ENCODE measurements around the gene RUFY1. TPM values are rescaled to one million over a fixed set of nuclear protein-coding genes. Genes with fewer than 3 reads are reported as not detected.

RUFY1 gene
- total and polyA plus RNA-seq, 2 of the 13 experiments (the other 11 are each of a cell fraction or from before 2014, with no cell fraction given), result 19.9 to 31.9 TPM

- BruUV-seq (replicated peaks), result no TSS peak
- H3K27ac ChIP-seq (ENCODE audit: extremely low read length, insufficient read depth, low read length), result no peak overlapping the region
- CTCF ChIA-PET (ENCODE audit: low intra/inter-chr PET ratio, low total read pairs), result no interaction called here
These were observed 27.1 kb downstream of the RUFY1 start for GRCh38 chr5:179577286-179577960.

GRCh38 chr5:179585941-179586401 is 35.6 kb downstream of the RUFY1 start:
- intact Hi-C loops (cut with micrococcal nuclease; ENCODE audit: unreplicated experiment), result no loop called here
- no peaks in the 10 kb centered on the region for H3K4me1 ChIP-seq (ENCODE audit: insufficient read depth, low read length)
- POLR2A ChIA-PET, result no interaction called here
- H3K9me3 ChIP-seq (ENCODE audit: low read length), result no peaks in the 10 kb centered on the region
- no peak for FAIRE-seq
- DNase-seq (ENCODE audit: low spot score), result no peak
- ATAC-seq, result no peak
- H3K79me2 ChIP-seq (ENCODE audit: insufficient read depth, low read length), result no peaks in the 10 kb centered on the region
- H3K27me3 ChIP-seq (ENCODE audit: control insufficient read depth in 1 of 2, insufficient read depth in 2 of 2, low read length in 2 of 2), result no peaks in the 10 kb centered on the region
- H3K4me3 ChIP-seq (replicated peaks in 1 of 3; ENCODE audit: insufficient read depth in 1 of 3, low read depth in 2 of 3, low read length in 3 of 3), result no peak overlapping the region
- in situ Hi-C loops (cut with HindIII; ENCODE audit: extremely low pct_ligation_motif_present, low pct_unique_long_range_greater_than_20kb), result no loop called here
- 96% methylated on average over 8 of the region's 9 CpGs for WGBS (ENCODE audit: low lambda C conversion rate)
- H3K36me3 ChIP-seq (replicated peaks in 1 of 2; ENCODE audit: control insufficient read depth in 1 of 2, insufficient read depth in 2 of 2, low read length in 2 of 2), result peaks cover 21 to 39% of the 10 kb centered on the region in 2 experiments
- H3K9ac ChIP-seq (ENCODE audit: insufficient read depth, low read depth, low read length), result no peak overlapping the region
- H2AFZ ChIP-seq (ENCODE audit: low read length), result no peak overlapping the region
- BruUV-seq (replicated peaks), result no TSS peak
- CTCF ChIA-PET (ENCODE audit: low intra/inter-chr PET ratio, low total read pairs), result no interaction called here
- no peak overlapping the region for H3K27ac ChIP-seq (ENCODE audit: extremely low read length, insufficient read depth, low read length)
- H4K20me1 ChIP-seq (ENCODE audit: insufficient read depth, low read length), result no peaks in the 10 kb centered on the region
- H3K4me2 ChIP-seq (ENCODE audit: low read depth, low read length), result no peak overlapping the region
- no peak for TF ChIP-seq RFX1 (IDR thresholded peaks at IDR 0.05)
- TF ChIP-seq NCOA5 (CRISPR knock-in tag; IDR thresholded peaks at IDR 0.05), result no peak
- TF ChIP-seq LCORL (IDR thresholded peaks at IDR 0.05), result no peak
- TF ChIP-seq LCORL (CRISPR knock-in tag; IDR thresholded peaks at IDR 0.05), result no peak
- TF ChIP-seq KAT2B (IDR thresholded peaks at IDR 0.05; ENCODE audit: borderline replicate concordance, low read depth, low read length), result no peak
- no peak for TF ChIP-seq ZSCAN5A (CRISPR knock-in tag; IDR thresholded peaks at IDR 0.05; ENCODE audit: borderline replicate concordance)
- no peak for TF ChIP-seq DPF2 (CRISPR knock-in tag; IDR thresholded peaks at IDR 0.05; ENCODE audit: borderline replicate concordance, low read depth)
- TF ChIP-seq SETDB1 (CRISPR knock-in tag; IDR thresholded peaks at IDR 0.05; ENCODE audit: borderline replicate concordance), result no peak
- TF ChIP-seq ZNF10 (CRISPR knock-in tag; IDR thresholded peaks at IDR 0.05; ENCODE audit: borderline replicate concordance, low read depth), result no peak
- no peak for TF ChIP-seq SRSF1 (optimal IDR thresholded peaks at IDR 0.05; ENCODE audit: low read depth, low read length)
- no peak for TF ChIP-seq ZNF550 (CRISPR knock-in tag; IDR thresholded peaks at IDR 0.05; ENCODE audit: borderline replicate concordance)
- no peak for TF ChIP-seq SATB2 (CRISPR knock-in tag; IDR thresholded peaks at IDR 0.05)
- no peak for TF ChIP-seq ZNF672 (CRISPR knock-in tag; IDR thresholded peaks at IDR 0.05)
- TF ChIP-seq HOMEZ (CRISPR knock-in tag; IDR thresholded peaks at IDR 0.05; ENCODE audit: low read depth), result no peak

More at GRCh38 chr5:179577286-179577960, 27.1 kb downstream of the RUFY1 start:
- Histone ChIP-seq H3K27me3 (ENCODE audit: control insufficient read depth in 1 of 2, insufficient read depth in 2 of 2, low read length in 2 of 2) (no peaks in the 10 kb centered on the region; a peak in 1 of 5 replicates), H3K36me3 (replicated peaks in 1 of 2; ENCODE audit: control insufficient read depth in 1 of 2, insufficient read depth in 2 of 2, low read length in 2 of 2) (peaks cover 6 to 45% of the 10 kb centered on the region in 2 experiments), H3K4me3 (replicated peaks in 1 of 3; ENCODE audit: insufficient read depth in 1 of 3, low read depth in 2 of 3, low read length in 3 of 3) (no peak overlapping the region), H2AFZ (ENCODE audit: low read length) (no peak overlapping the region), H3K4me1 (ENCODE audit: insufficient read depth, low read length) (no peaks in the 10 kb centered on the region), H3K9ac (ENCODE audit: insufficient read depth, low read depth, low read length) (no peak overlapping the region), H4K20me1 (ENCODE audit: insufficient read depth, low read length) (0 out of 2 replicates have a peak, but pooled peaks cover 2% of the 10 kb centered on the region), H3K9me3 (ENCODE audit: low read length) (no peaks in the 10 kb centered on the region), H3K79me2 (ENCODE audit: insufficient read depth, low read length) (no peaks in the 10 kb centered on the region), H3K4me2 (ENCODE audit: low read depth, low read length) (no peak overlapping the region)
- no peak for FAIRE-seq
- TF ChIP-seq MED13 (CRISPR knock-in tag; IDR thresholded peaks at IDR 0.05) (no peak), REXO4 (CRISPR knock-in tag; IDR thresholded peaks at IDR 0.05; ENCODE audit: borderline replicate concordance) (no peak), ZNF225 (CRISPR knock-in tag; IDR thresholded peaks at IDR 0.05) (no peak), SRF (IDR thresholded peaks at IDR 0.05; ENCODE audit: low read depth, low read length) (no peak), ZNF501 (CRISPR knock-in tag; IDR thresholded peaks at IDR 0.05) (no peak), RBFOX2 (IDR thresholded peaks at IDR 0.05; ENCODE audit: low read depth, low read length) (no peak), ZNF772 (CRISPR knock-in tag; IDR thresholded peaks at IDR 0.05) (no peak), STAT5B (CRISPR knock-in tag; IDR thresholded peaks at IDR 0.05) (no peak), SPEN (CRISPR knock-in tag; IDR thresholded peaks at IDR 0.05; ENCODE audit: low read depth) (no peak), TBX2 (CRISPR knock-in tag; IDR thresholded peaks at IDR 0.05; ENCODE audit: borderline replicate concordance) (no peak), KLF12 (CRISPR knock-in tag; IDR thresholded peaks at IDR 0.05; ENCODE audit: borderline replicate concordance) (no peak)
- in situ Hi-C loops (cut with HindIII; ENCODE audit: extremely low pct_ligation_motif_present, low pct_unique_long_range_greater_than_20kb) (no loop called here), intact Hi-C loops (cut with micrococcal nuclease; ENCODE audit: unreplicated experiment) (no loop called here)
- POLR2A ChIA-PET, result no interaction called here
- no peak for DNase-seq (ENCODE audit: low spot score)
- ATAC-seq, result no peak
- 96% methylated on average over 42 of the region's 42 CpGs for WGBS (ENCODE audit: low lambda C conversion rate)
